Panc1 (cell line): Measurements from ENCODE around the gene FAHD1. TPM values are rescaled to one million over a fixed set of nuclear protein-coding genes. Genes with fewer than 3 reads are reported as not detected.

Source experiments
- ATAC-seq: fragments of 200-7000 bp; cut with Tn5 transposase; 2 replicates; pipeline ENCODE4 v1.9.1; 2020; ENCODE audit warnings: mild to moderate bottlenecking, moderate library complexity
- BruUV-seq: library from RNA; stranded (reverse); fragments of 400-500 nt; replicated peaks from 2 replicates; lab custom pipeline; 2021; lab: Mats Ljungman, UMichigan
- CTCF ChIA-PET: fragments of 300-600 bp; sonication (Branson Sonifier 250); formaldehyde crosslinking; loops from one replicate; lab custom pipeline; 2022; ENCODE audit warnings: antibody characterized with exemption; lab: Charles Lee
- POLR2A ChIA-PET: fragments of 300-600 bp; sonication (Branson Sonifier 250); formaldehyde crosslinking; loops from one replicate; lab custom pipeline; 2022; ENCODE audit warnings: antibody characterized with exemption; lab: Charles Lee
- DNase-seq: peaks from one replicate; pipeline ENCODE4 v3.0.0-alpha.2; 2010; ENCODE audit warnings: low read depth, low spot score
- H3K27ac ChIP-seq: 2 replicates; pipeline ENCODE4 v1.5.1; 2011; ENCODE audit warnings: mild to moderate bottlenecking, low read length, inconsistent platforms
- H3K27me3 ChIP-seq: fragments of 200-500 bp; sonication (Bioruptor generic); 2 replicates; pipeline ENCODE4 v1.6.0; 2014; ENCODE audit warnings: low read length, inconsistent platforms; ENCODE audit not compliant: control insufficient read depth, insufficient read depth
- H3K36me3 ChIP-seq: fragments of 200-500 bp; sonication (Bioruptor generic); 2 replicates; pipeline ENCODE4 v1.5.1; 2014; ENCODE audit warnings: inconsistent platforms, mild to moderate bottlenecking, low read length, moderate library complexity; ENCODE audit not compliant: control insufficient read depth, insufficient read depth
- H3K4me1 ChIP-seq: 2 replicates; pipeline ENCODE4 v1.5.1; 2011; ENCODE audit warnings: inconsistent platforms, mild to moderate bottlenecking, low read length, moderate library complexity; ENCODE audit not compliant: control insufficient read depth, insufficient read depth
- H3K4me3 ChIP-seq, 2 experiments: 2 replicates each; pipeline ENCODE4 v1.5.1; 2011 to 2012; ENCODE audit warnings: low read depth in 2 of 2, low read length in 2 of 2, mild to moderate bottlenecking in 2 of 2, inconsistent platforms in 1 of 2, moderate library complexity in 1 of 2
- H3K9me3 ChIP-seq: fragments of 200-500 bp; sonication (Bioruptor generic); 2 replicates; pipeline ENCODE4 v1.5.1; 2014; ENCODE audit warnings: low read depth, mild to moderate bottlenecking, inconsistent platforms, low read length, moderate library complexity; ENCODE audit not compliant: control insufficient read depth, insufficient read depth
- CTCF ChIP-seq: fragments of 450-650 bp; IDR thresholded peaks from 2 replicates; pipeline ENCODE4 v1.5.1; 2017; ENCODE audit warnings: mild to moderate bottlenecking
- POLR2AphosphoS5 ChIP-seq: IDR thresholded peaks from 2 replicates; pipeline ENCODE4 v1.6.1; 2012; ENCODE audit warnings: mild to moderate bottlenecking, low read depth, low read length, moderate library complexity
- SIN3A ChIP-seq: IDR thresholded peaks from 2 replicates; pipeline ENCODE4 v1.6.1; 2012; ENCODE audit warnings: low read depth, mild to moderate bottlenecking, low read length, moderate library complexity, borderline replicate concordance; ENCODE audit not compliant: insufficient read depth
- TCF7L2 ChIP-seq: IDR thresholded peaks from 2 replicates; pipeline ENCODE4 v1.6.1; 2011; ENCODE audit warnings: mild to moderate bottlenecking, low read depth, low read length, inconsistent platforms
- in situ Hi-C: cut with HindIII; loops from 2 replicates; pipeline ENCODE4 v1.10.0; 2016; ENCODE audit warnings: low sequenced_read_pairs, low pct_unique_long_range_greater_than_20kb
- intact Hi-C: fragments of 100-400 bp; cut with micrococcal nuclease; formaldehyde crosslinking; loops from one replicate; pipeline ENCODE4 v1.10.0; 2022; ENCODE audit not compliant: unreplicated experiment
- total RNA-seq: library from RNA; stranded (reverse); gene quantifications from one replicate; pipeline ENCODE4 v1.2.1, GENCODE V29; 2021; ENCODE audit not compliant: unreplicated experiment
- TF ChIP-seq, protein P1 (sequence below), 2 experiments: IDR thresholded peaks; 2 replicates each; pipeline ENCODE4 v1.6.1; 2011 to 2012; ENCODE audit warnings: low read depth in 2 of 2, control low read depth in 1 of 2, low read length in 1 of 2, mild to moderate bottlenecking in 1 of 2, moderate library complexity in 1 of 2; ENCODE audit not compliant: insufficient read depth in 1 of 2

FAHD1 gene
- total RNA-seq, 1 experiment from 2014 or later: 34.6 TPM

GRCh38 chr16:1787056-1787321, 40.0 kb upstream of the FAHD1 start:
- POLR2A ChIA-PET: no interaction called here
- Histone ChIP-seq H3K9me3 (no peaks in the 10 kb centered on the region), H3K27me3 (no peaks in the 10 kb centered on the region), H3K4me3 (no peak overlapping the region), H3K27ac (no peak overlapping the region), H3K4me1 (no peaks in the 10 kb centered on the region), H3K36me3 (peaks cover 3% of the 10 kb centered on the region; the same call in 1 of the 2 replicates)
- DNase-seq: no peak
- intact Hi-C loops: no loop called here
- in situ Hi-C loops: no loop called here
- no TSS peak for BruUV-seq
- CTCF ChIA-PET: no interaction called here
- ATAC-seq: no peak
- no peak for TF ChIP-seq CTCF
- TF ChIP-seq, protein P1, sequence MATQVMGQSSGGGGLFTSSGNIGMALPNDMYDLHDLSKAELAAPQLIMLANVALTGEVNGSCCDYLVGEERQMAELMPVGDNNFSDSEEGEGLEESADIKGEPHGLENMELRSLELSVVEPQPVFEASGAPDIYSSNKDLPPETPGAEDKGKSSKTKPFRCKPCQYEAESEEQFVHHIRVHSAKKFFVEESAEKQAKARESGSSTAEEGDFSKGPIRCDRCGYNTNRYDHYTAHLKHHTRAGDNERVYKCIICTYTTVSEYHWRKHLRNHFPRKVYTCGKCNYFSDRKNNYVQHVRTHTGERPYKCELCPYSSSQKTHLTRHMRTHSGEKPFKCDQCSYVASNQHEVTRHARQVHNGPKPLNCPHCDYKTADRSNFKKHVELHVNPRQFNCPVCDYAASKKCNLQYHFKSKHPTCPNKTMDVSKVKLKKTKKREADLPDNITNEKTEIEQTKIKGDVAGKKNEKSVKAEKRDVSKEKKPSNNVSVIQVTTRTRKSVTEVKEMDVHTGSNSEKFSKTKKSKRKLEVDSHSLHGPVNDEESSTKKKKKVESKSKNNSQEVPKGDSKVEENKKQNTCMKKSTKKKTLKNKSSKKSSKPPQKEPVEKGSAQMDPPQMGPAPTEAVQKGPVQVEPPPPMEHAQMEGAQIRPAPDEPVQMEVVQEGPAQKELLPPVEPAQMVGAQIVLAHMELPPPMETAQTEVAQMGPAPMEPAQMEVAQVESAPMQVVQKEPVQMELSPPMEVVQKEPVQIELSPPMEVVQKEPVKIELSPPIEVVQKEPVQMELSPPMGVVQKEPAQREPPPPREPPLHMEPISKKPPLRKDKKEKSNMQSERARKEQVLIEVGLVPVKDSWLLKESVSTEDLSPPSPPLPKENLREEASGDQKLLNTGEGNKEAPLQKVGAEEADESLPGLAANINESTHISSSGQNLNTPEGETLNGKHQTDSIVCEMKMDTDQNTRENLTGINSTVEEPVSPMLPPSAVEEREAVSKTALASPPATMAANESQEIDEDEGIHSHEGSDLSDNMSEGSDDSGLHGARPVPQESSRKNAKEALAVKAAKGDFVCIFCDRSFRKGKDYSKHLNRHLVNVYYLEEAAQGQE (IDR thresholded peaks at IDR 0.05; ENCODE audit: insufficient read depth in 1 of 2, low read depth in 2 of 2, low read length in 1 of 2): no peak
- TF ChIP-seq TCF7L2: no peak
- TF ChIP-seq POLR2AphosphoS5: no peak
- TF ChIP-seq SIN3A: no peak

DNA sequence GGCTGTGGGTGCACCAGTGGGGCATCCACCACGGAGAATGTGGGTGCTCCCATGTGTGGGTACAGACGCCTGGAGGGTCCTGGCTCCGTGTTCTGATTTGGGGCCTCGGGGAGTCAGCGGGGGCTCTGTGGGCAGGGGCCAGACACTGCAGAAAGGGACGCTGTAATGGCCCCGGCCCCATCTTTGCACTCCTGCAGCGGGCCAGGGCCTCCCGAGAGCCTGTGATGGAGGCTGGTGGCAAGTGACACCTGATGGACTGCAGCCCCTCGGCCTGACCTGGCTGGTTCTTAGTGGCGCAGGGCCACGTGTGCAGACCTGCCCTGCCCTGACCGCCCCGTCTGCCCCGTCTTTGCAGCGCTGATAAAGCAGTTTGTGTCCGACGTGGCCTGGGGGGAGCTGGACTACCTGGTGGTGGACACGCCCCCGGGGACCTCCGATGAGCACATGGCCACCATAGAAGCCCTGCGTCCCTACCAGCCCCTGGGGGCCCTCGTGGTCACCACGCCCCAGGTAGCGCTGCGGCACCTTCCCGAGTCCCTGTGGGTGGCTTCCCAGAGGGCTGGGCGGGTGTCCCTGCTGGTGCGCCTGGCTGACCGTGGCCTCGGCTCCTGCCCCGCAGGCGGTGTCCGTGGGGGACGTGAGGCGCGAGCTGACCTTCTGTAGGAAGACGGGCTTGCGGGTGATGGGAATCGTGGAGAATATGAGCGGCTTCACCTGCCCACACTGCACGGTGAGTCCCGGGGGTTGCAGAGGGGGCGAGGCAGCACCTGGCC, 39.5 kb upstream of the FAHD1 start:
- no peak overlapping the region for H3K27ac ChIP-seq
- intact Hi-C loops (no loop called here), in situ Hi-C loops (no loop called here)
- no peak for TF ChIP-seq TCF7L2
- TF ChIP-seq, protein P1 (IDR thresholded peaks at IDR 0.05; ENCODE audit: insufficient read depth in 1 of 2, low read depth in 2 of 2, low read length in 1 of 2): no peak
- TF ChIP-seq SIN3A: no peak
- no peak for TF ChIP-seq CTCF
- no peak for TF ChIP-seq POLR2AphosphoS5
- H3K27me3 ChIP-seq: no peaks in the 10 kb centered on the region
- peaks cover 3% of the 10 kb centered on the region; the same call in 1 of the 2 replicates for H3K36me3 ChIP-seq
- no peaks in the 10 kb centered on the region for H3K4me1 ChIP-seq
- no TSS peak for BruUV-seq
- POLR2A ChIA-PET: no interaction called here
- no peak overlapping the region for H3K4me3 ChIP-seq
- ATAC-seq (no peak), DNase-seq (no peak)
- H3K9me3 ChIP-seq: no peaks in the 10 kb centered on the region
- CTCF ChIA-PET: interaction anchor here (0.6 kb wide), 1 partner anchor 103 kb away, joined by 7 read pairs; no protein-coding TSS in a partner anchor
